MM.1S (cell line): ENCODE measurements around the gene SLBP.

Experiments
- DNase-seq: peaks from one replicate; pipeline ENCODE4 v3.0.0-alpha.2; 2015
- H2AFZ ChIP-seq: fragments of 300-600 bp; sonication (generic); 2 replicates; pipeline ENCODE4 v1.6.0; 2016; ENCODE audit warnings: antibody characterized with exemption, low read length
- H3F3A ChIP-seq: fragments of 300-600 bp; sonication (generic); 2 replicates; pipeline ENCODE4 v1.6.1; 2016; ENCODE audit warnings: mild to moderate bottlenecking, antibody characterized with exemption, low read length, moderate library complexity, mixed read lengths; ENCODE audit not compliant: insufficient read depth
- H3K27ac ChIP-seq: fragments of 300-600 bp; sonication (generic); 2 replicates; pipeline ENCODE4 v1.5.1; 2016; ENCODE audit warnings: mild to moderate bottlenecking, low read length
- H3K27me3 ChIP-seq: fragments of 300-600 bp; sonication (generic); replicated peaks from 2 replicates; pipeline ENCODE4 v1.6.0; 2016; ENCODE audit warnings: low read length; ENCODE audit not compliant: insufficient read depth
- H3K36me3 ChIP-seq: fragments of 300-600 bp; sonication (generic); replicated peaks from 2 replicates; pipeline ENCODE4 v1.6.1; 2016; ENCODE audit warnings: mild to moderate bottlenecking, low read length, mixed read lengths; ENCODE audit not compliant: insufficient read depth
- H3K4me1 ChIP-seq: fragments of 300-600 bp; sonication (generic); 2 replicates; pipeline ENCODE4 v1.6.1; 2016; ENCODE audit warnings: low read length, mixed read lengths
- H3K4me2 ChIP-seq: fragments of 300-600 bp; sonication (generic); 2 replicates; pipeline ENCODE4 v1.6.0; 2016; ENCODE audit warnings: low read depth, low read length
- H3K4me3 ChIP-seq: fragments of 300-600 bp; sonication (generic); 2 replicates; pipeline ENCODE4 v1.5.1; 2016; ENCODE audit warnings: low read length, mixed read lengths
- H3K79me2 ChIP-seq: fragments of 300-600 bp; sonication (generic); 2 replicates; pipeline ENCODE4 v1.6.1; 2016; ENCODE audit warnings: mixed run types, low read length, mixed read lengths
- H3K9ac ChIP-seq: fragments of 300-600 bp; sonication (generic); 2 replicates; pipeline ENCODE4 v1.6.1; 2016; ENCODE audit warnings: low read length, mixed read lengths
- H3K9me2 ChIP-seq: fragments of 300-600 bp; sonication (generic); replicated peaks from 2 replicates; pipeline ENCODE4 v1.6.1; 2016; ENCODE audit warnings: mild to moderate bottlenecking, low read length, mixed read lengths; ENCODE audit not compliant: insufficient read depth
- H3K9me3 ChIP-seq: fragments of 300-600 bp; sonication (generic); replicated peaks from 2 replicates; pipeline ENCODE4 v1.6.1; 2016; ENCODE audit warnings: mild to moderate bottlenecking, low read length, mixed read lengths; ENCODE audit not compliant: insufficient read depth
- H4K20me1 ChIP-seq: fragments of 300-600 bp; sonication (generic); 2 replicates; pipeline ENCODE4 v1.6.1; 2016; ENCODE audit warnings: mild to moderate bottlenecking, low read length, moderate library complexity, mixed read lengths; ENCODE audit not compliant: insufficient read depth
- EZH2 ChIP-seq: fragments of 300-600 bp; sonication (generic); optimal IDR thresholded peaks from 2 replicates; pipeline ENCODE3; 2017; ENCODE audit warnings: low read depth, mild to moderate bottlenecking, antibody characterized with exemption, low read length, mixed read lengths
- EZH2phosphoT487 ChIP-seq: fragments of 300-600 bp; sonication (generic); IDR thresholded peaks from 2 replicates; pipeline ENCODE4 v1.6.1; 2018; ENCODE audit warnings: antibody characterized with exemption, low read length
- TF ChIP-seq, protein P1 (sequence below): fragments of 300-600 bp; sonication (generic); IDR thresholded peaks from 2 replicates; pipeline ENCODE4 v1.5.1; 2016; ENCODE audit warnings: antibody characterized with exemption, low read length, mixed read lengths

Gene SLBP

DNA sequence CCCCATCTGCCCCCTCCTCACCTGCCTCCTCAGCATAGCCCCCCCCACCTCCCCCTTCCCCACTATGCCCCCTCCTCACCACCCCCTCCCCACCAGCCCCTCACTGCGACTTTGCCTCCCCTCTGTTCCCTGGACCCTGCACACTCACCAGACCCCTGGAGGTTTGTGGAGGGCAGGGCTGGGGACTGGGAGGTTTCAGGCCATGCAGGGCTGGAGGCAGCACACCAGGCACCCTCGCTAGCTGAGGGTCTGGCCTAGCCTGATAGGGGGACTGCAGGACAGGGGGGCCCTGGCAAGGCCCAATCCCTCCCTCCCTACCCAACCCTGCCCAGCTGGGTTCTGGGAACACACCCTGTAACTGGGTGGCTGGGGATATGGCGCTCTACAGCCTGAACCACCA, 37.3 kb upstream of the SLBP start:
- H3K4me1 ChIP-seq = no peaks in the 10 kb centered on the region
- H3K4me2 ChIP-seq = no peak overlapping the region
- H2AFZ ChIP-seq = no peak overlapping the region
- H3K27ac ChIP-seq = no peak overlapping the region
- no peak overlapping the region for H3K4me3 ChIP-seq
- no peaks in the 10 kb centered on the region for H4K20me1 ChIP-seq
- H3K9me3 ChIP-seq = no peaks in the 10 kb centered on the region
- H3K79me2 ChIP-seq = no peaks in the 10 kb centered on the region
- DNase-seq = no peak
- H3K36me3 ChIP-seq = no peaks in the 10 kb centered on the region
- H3K9ac ChIP-seq = no peak overlapping the region
- no peak for TF ChIP-seq EZH2phosphoT487
- no peak for TF ChIP-seq EZH2
- TF ChIP-seq, protein P1, sequence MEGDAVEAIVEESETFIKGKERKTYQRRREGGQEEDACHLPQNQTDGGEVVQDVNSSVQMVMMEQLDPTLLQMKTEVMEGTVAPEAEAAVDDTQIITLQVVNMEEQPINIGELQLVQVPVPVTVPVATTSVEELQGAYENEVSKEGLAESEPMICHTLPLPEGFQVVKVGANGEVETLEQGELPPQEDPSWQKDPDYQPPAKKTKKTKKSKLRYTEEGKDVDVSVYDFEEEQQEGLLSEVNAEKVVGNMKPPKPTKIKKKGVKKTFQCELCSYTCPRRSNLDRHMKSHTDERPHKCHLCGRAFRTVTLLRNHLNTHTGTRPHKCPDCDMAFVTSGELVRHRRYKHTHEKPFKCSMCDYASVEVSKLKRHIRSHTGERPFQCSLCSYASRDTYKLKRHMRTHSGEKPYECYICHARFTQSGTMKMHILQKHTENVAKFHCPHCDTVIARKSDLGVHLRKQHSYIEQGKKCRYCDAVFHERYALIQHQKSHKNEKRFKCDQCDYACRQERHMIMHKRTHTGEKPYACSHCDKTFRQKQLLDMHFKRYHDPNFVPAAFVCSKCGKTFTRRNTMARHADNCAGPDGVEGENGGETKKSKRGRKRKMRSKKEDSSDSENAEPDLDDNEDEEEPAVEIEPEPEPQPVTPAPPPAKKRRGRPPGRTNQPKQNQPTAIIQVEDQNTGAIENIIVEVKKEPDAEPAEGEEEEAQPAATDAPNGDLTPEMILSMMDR = no peak
- H3K9me2 ChIP-seq = no peaks in the 10 kb centered on the region
- H3K27me3 ChIP-seq = peaks cover 47% of the 10 kb centered on the region
- H3F3A ChIP-seq = peaks cover 6% of the 10 kb centered on the region; the same call in 1 of the 2 replicates

DNA sequence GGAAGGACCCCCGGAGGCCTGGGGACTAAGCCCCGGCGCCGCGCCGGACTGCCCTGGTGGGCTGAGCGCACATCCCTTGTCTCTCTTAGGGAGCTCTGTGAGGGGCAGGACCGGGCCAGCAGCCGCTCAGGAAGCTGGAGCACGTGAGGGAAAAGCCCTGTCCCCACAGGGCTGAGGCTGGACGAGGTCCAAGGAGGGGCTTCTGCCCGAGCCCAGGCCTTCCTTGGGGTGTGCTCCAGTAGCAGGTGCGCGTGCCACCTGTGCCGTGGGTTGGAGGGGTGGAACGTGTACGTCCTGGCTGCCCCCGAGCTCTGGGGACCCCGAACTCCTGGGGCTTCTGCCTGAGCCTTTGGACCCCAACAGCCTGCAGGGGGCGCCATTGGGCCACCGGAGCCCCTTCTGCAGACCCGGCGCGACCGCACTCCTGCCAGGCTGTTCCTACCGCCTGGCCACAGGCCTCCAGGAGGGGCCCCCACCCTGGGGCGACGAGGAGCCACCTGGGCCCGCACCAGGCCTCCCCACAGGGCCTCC, 36.4 kb upstream of the SLBP start:
- no peak for TF ChIP-seq EZH2
- TF ChIP-seq, protein P1 = peak; percentile 65
- no peak for TF ChIP-seq EZH2phosphoT487
- Histone ChIP-seq H3K9me2 (no peaks in the 10 kb centered on the region), H2AFZ (0 out of 2 replicates have a peak overlapping the region, but pooled peaks have one; percentile 38), H3K4me2 (peak overlapping the region; percentile 34; the same call in 1 of the 2 replicates), H3K9ac (no peak overlapping the region), H3K79me2 (no peaks in the 10 kb centered on the region), H3K27ac (no peak overlapping the region), H4K20me1 (no peaks in the 10 kb centered on the region), H3K4me3 (peak overlapping the region; percentile 17; the same call in 1 of the 2 replicates), H3K27me3 (peaks cover 38% of the 10 kb centered on the region), H3F3A (peaks cover 9% of the 10 kb centered on the region; the same call in 1 of the 2 replicates), H3K36me3 (no peaks in the 10 kb centered on the region), H3K9me3 (no peaks in the 10 kb centered on the region), H3K4me1 (no peaks in the 10 kb centered on the region)
- peak; percentile 72 for DNase-seq

DNA sequence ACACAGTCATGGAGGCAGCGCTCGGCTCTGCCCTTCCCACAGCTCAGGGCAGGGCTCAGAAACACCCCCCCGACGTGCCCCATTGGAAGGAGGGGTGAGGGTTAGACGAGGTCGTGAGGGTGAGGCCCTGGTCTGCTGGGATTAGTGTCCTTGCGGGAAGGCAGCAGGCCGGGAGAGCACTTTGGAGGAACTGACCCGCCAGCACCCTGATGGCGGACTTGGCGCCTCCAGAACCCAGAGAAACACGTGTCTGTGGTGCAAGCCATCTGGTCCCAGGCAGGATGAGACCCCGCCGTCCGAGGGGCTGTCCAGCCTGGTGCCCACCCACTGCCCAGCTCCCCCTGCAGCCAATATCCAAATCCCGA, 35.5 kb upstream of the SLBP start:
- Histone ChIP-seq H3K9me2 (no peaks in the 10 kb centered on the region), H3K9ac (no peak overlapping the region), H3K4me3 (no peak overlapping the region), H4K20me1 (no peaks in the 10 kb centered on the region), H3K4me2 (no peak overlapping the region), H3K27me3 (peaks cover 29% of the 10 kb centered on the region), H3K27ac (no peak overlapping the region), H3F3A (peaks cover 9% of the 10 kb centered on the region; the same call in 1 of the 2 replicates), H3K9me3 (no peaks in the 10 kb centered on the region), H3K4me1 (no peaks in the 10 kb centered on the region), H3K36me3 (no peaks in the 10 kb centered on the region), H3K79me2 (no peaks in the 10 kb centered on the region), H2AFZ (no peak overlapping the region)
- DNase-seq = no peak
- TF ChIP-seq, protein P1 = no peak
- no peak for TF ChIP-seq EZH2phosphoT487
- no peak for TF ChIP-seq EZH2
